OCI-LY7 (cell line): Measurements from ENCODE around the gene CREG2. TPM values are rescaled to one million over a fixed set of nuclear protein-coding genes. Genes with fewer than 3 reads are reported as not detected.

Source experiments
- BruUV-seq: library from RNA; stranded (reverse); fragments of 400-500 nt; replicated peaks from 2 replicates; lab custom pipeline; 2021; lab: Mats Ljungman, UMichigan
- CTCF ChIA-PET: fragments of 300-600 bp; sonication (Branson Sonifier 250); formaldehyde crosslinking; loops from one replicate; lab custom pipeline; 2022; ENCODE audit warnings: antibody characterized with exemption; ENCODE audit not compliant: unreplicated experiment; lab: Charles Lee
- POLR2A ChIA-PET: fragments of 300-600 bp; sonication (Branson Sonifier 250); formaldehyde crosslinking; loops from one replicate; lab custom pipeline; 2022; ENCODE audit warnings: antibody characterized with exemption; lab: Charles Lee
- DNase-seq: peaks from one replicate; pipeline ENCODE4 v3.0.0-alpha.2; 2015; ENCODE audit warnings: low spot score
- H2AFZ ChIP-seq: fragments of 200-600 bp; sonication (generic), shearing (Covaris generic); 2 replicates; pipeline ENCODE4 v1.6.1; 2014; ENCODE audit warnings: mild to moderate bottlenecking, antibody characterized with exemption, low read length, moderate library complexity
- H3K27ac ChIP-seq: fragments of 200-600 bp; sonication (generic); 2 replicates; pipeline ENCODE4 v1.5.1; 2014; ENCODE audit warnings: mixed run types, low read depth, mild to moderate bottlenecking, moderate library complexity, low read length, inconsistent platforms; ENCODE audit not compliant: poor library complexity, severe bottlenecking
- H3K36me3 ChIP-seq: fragments of 200-600 bp; sonication (generic); 2 replicates; pipeline ENCODE4 v1.6.1; 2014; ENCODE audit warnings: mild to moderate bottlenecking, antibody characterized with exemption, low read length, moderate library complexity, mixed read lengths; ENCODE audit not compliant: insufficient read depth
- H3K4me1 ChIP-seq: fragments of 200-600 bp; sonication (generic); 2 replicates; pipeline ENCODE4 v1.5.1; 2014; ENCODE audit warnings: mild to moderate bottlenecking, low read length; ENCODE audit not compliant: insufficient read depth, poor library complexity, severe bottlenecking
- H3K4me2 ChIP-seq: fragments of 200-600 bp; sonication (generic); 2 replicates; pipeline ENCODE4 v1.6.1; 2014; ENCODE audit warnings: mild to moderate bottlenecking, low read length
- H3K4me3 ChIP-seq: fragments of 200-600 bp; sonication (generic); 2 replicates; pipeline ENCODE4 v1.5.1; 2014; ENCODE audit warnings: mild to moderate bottlenecking, low read depth, low read length; ENCODE audit not compliant: poor library complexity, severe bottlenecking
- H3K79me2 ChIP-seq: fragments of 200-600 bp; sonication (generic); 2 replicates; pipeline ENCODE4 v1.6.1; 2016; ENCODE audit warnings: low read depth, mild to moderate bottlenecking, low read length, moderate library complexity, mixed read lengths; ENCODE audit not compliant: insufficient read depth
- H3K9me2 ChIP-seq: fragments of 200-600 bp; sonication (generic); 2 replicates; pipeline ENCODE4 v1.6.1; 2016; ENCODE audit warnings: mild to moderate bottlenecking, low read length, mixed read lengths; ENCODE audit not compliant: insufficient read depth
- H3K9me3 ChIP-seq: fragments of 200-600 bp; sonication (generic); 2 replicates; pipeline ENCODE4 v1.6.1; 2014; ENCODE audit warnings: mild to moderate bottlenecking, mixed run types, low read length, mixed read lengths
- H4K20me1 ChIP-seq: fragments of 200-600 bp; sonication (generic); 2 replicates; pipeline ENCODE4 v1.6.1; 2014; ENCODE audit warnings: mild to moderate bottlenecking, antibody characterized with exemption, low read length, moderate library complexity, mixed read lengths; ENCODE audit not compliant: insufficient read depth
- EZH2phosphoT487 ChIP-seq: fragments of 200-600 bp; sonication (generic); IDR thresholded peaks from 2 replicates; pipeline ENCODE4 v1.6.1; 2018; ENCODE audit warnings: low read depth, borderline replicate concordance, mild to moderate bottlenecking, mixed run types, antibody characterized with exemption, low read length, moderate library complexity, mixed read lengths
- intact Hi-C: fragments of 100-400 bp; cut with micrococcal nuclease; formaldehyde crosslinking; loops from one replicate; pipeline ENCODE4 v1.10.0; 2022; ENCODE audit not compliant: unreplicated experiment
- total RNA-seq, 2 experiments: library from RNA; depleted of rRNA in 1 of 2; stranded (reverse); fragments of >200 nt in 1 of 2; shearing (Covaris generic) in 1 of 2; gene quantifications; 2 replicates each; pipeline ENCODE4 v1.2.3, GENCODE V29; 2014 to 2022
- TF ChIP-seq, protein P1 (sequence below): fragments of 200-600 bp; sonication (generic); conservative IDR thresholded peaks from 2 replicates; pipeline ENCODE4 v1.5.1; 2014; ENCODE audit warnings: mild to moderate bottlenecking, antibody characterized with exemption, low read length, moderate library complexity, mixed read lengths

The CREG2 gene
- total RNA-seq, 2 experiments from 2014 or later, result not detected

DNA sequence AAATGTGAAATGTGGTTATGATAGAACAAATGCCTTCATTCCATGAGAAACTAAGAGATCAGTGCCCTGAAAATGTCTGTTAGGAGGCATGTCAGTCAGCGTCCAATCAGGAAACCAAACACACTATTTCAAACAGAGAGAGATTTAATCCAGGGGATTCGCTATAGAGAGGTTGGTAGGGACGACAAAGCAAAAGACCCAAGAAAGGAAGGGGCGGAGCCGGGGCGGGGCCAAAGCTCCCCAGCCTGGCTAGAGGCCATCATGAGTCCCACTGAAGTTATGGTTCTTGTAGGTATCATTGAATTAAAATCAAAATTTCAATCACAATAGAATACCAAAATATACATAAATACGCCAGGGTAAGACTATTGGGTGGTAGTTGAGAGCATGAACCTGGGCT, 45.9 kb downstream of the CREG2 start:
- no peaks in the 10 kb centered on the region for H3K36me3 ChIP-seq

DNA sequence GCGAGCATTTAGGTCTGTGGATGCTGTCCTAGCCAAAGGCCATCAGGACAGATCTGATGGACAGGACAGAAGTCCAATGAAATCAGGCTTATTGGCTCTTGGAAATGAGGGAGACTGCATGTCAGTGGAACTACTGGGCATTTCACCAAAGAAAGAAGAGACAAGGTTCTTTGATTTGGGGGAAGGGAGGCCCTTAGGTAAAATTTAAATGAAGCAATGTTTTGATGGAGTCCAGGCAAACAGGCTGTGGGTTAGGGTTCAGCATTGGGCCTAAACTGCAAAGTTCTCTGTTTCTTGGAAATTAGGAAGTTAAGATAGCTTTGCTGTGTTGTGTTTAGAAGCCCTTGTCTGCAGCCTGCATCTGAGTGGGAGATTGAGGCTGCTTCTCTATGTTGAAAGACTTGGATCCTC, 47.2 kb downstream of the CREG2 start:
- no peak for DNase-seq
- Histone ChIP-seq H3K27ac (no peak overlapping the region), H3K4me1 (no peaks in the 10 kb centered on the region), H4K20me1 (no peaks in the 10 kb centered on the region), H3K9me2 (no peaks in the 10 kb centered on the region), H3K36me3 (no peaks in the 10 kb centered on the region), H3K9me3 (no peaks in the 10 kb centered on the region), H2AFZ (no peak overlapping the region), H3K4me2 (no peak overlapping the region), H3K79me2 (no peaks in the 10 kb centered on the region), H3K4me3 (no peak overlapping the region)
- CTCF ChIA-PET, result no interaction called here
- POLR2A ChIA-PET, result interaction anchor here (1.3 kb wide), 1 partner anchor 18 kb away, joined by 3 read pairs; no protein-coding TSS in a partner anchor
- TF ChIP-seq EZH2phosphoT487, result no peak
- TF ChIP-seq, protein P1, sequence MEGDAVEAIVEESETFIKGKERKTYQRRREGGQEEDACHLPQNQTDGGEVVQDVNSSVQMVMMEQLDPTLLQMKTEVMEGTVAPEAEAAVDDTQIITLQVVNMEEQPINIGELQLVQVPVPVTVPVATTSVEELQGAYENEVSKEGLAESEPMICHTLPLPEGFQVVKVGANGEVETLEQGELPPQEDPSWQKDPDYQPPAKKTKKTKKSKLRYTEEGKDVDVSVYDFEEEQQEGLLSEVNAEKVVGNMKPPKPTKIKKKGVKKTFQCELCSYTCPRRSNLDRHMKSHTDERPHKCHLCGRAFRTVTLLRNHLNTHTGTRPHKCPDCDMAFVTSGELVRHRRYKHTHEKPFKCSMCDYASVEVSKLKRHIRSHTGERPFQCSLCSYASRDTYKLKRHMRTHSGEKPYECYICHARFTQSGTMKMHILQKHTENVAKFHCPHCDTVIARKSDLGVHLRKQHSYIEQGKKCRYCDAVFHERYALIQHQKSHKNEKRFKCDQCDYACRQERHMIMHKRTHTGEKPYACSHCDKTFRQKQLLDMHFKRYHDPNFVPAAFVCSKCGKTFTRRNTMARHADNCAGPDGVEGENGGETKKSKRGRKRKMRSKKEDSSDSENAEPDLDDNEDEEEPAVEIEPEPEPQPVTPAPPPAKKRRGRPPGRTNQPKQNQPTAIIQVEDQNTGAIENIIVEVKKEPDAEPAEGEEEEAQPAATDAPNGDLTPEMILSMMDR, result no peak
- intact Hi-C loops, result loop anchor here (5.0 to 10.0 kb wide), 2 partner anchors 495 to 902 kb away; no protein-coding TSS in a partner anchor
- BruUV-seq, result no TSS peak

More for the DNA sequence above, 45.9 kb downstream of the CREG2 start:
- no peak overlapping the region for H2AFZ ChIP-seq
- no peaks in the 10 kb centered on the region for H3K4me1 ChIP-seq
- DNase-seq, result no peak
- no peak overlapping the region for H3K27ac ChIP-seq
- TF ChIP-seq, protein P1, result no peak
- TF ChIP-seq EZH2phosphoT487, result no peak
- no peaks in the 10 kb centered on the region; the same call in 1 of the 2 replicates for H4K20me1 ChIP-seq
- BruUV-seq, result no TSS peak
- intact Hi-C loops, result loop anchor here (5.0 to 10.0 kb wide), 2 partner anchors 493 to 901 kb away; no protein-coding TSS in a partner anchor
- H3K79me2 ChIP-seq, result no peaks in the 10 kb centered on the region
- H3K4me2 ChIP-seq, result no peak overlapping the region
- no peaks in the 10 kb centered on the region for H3K9me2 ChIP-seq
- no peaks in the 10 kb centered on the region for H3K9me3 ChIP-seq
- POLR2A ChIA-PET, result interaction anchor here (0.6 to 1.3 kb wide), 2 partner anchors 12 to 17 kb away, joined by 3 read pairs; no protein-coding TSS in a partner anchor
- H3K4me3 ChIP-seq, result no peak overlapping the region
- CTCF ChIA-PET, result interaction anchor here (0.8 kb wide), 1 partner anchor 149 kb away, joined by 3 read pairs; no protein-coding TSS in a partner anchor

DNA sequence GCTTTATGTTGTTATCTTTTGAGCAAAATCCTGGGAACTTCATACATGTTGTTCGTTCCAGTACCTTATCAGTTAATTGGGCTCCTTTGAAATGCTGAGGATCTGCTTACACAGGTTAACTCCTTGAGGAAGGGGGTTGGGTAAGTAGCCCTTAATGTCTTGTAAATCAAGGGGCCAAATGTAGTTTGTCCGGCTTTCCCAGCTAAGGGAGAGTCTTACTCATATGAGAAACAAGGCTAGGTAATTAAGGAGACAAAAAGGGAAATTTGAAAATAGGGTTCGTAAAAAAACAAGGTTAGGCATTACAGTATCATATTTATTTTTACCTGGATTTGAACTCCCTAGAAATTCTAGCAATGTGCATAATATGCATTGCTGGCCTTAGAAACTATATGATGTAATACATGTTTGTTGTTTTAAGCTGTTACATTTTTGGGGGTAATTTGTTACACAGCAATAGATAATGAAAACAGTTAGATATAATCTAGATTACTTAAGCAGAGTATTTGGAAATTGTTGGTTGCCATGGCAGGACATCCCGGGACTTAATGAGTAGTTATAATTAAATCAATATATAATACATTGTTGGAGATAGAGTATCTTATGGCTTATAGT, 47.9 kb downstream of the CREG2 start:
- no peaks in the 10 kb centered on the region for H4K20me1 ChIP-seq
- no peak overlapping the region for H3K4me3 ChIP-seq
- H3K4me1 ChIP-seq, result no peaks in the 10 kb centered on the region
- H3K9me2 ChIP-seq, result no peaks in the 10 kb centered on the region
- H3K4me2 ChIP-seq, result no peak overlapping the region
- TF ChIP-seq, protein P1, result no peak
- TF ChIP-seq EZH2phosphoT487, result no peak
- no peaks in the 10 kb centered on the region for H3K9me3 ChIP-seq
- ChIA-PET POLR2A (no interaction called here), CTCF (no interaction called here)
- intact Hi-C loops, result no loop called here
- no peak overlapping the region for H3K27ac ChIP-seq
- H3K36me3 ChIP-seq, result no peaks in the 10 kb centered on the region
- no peak overlapping the region for H2AFZ ChIP-seq
- no peaks in the 10 kb centered on the region for H3K79me2 ChIP-seq
- DNase-seq, result no peak
- no TSS peak for BruUV-seq
